ENCODE data around the gene LRRC14B.
"Not testable (repeated sequence)": the region's sequence is repeated elsewhere in the genome, so short reads cannot be mapped to it uniquely, and the experiment has no call there.

The LRRC14B gene

GRCh38 chr5:194102-194501 is 2.8 kb downstream of the LRRC14B start:
- DNase-seq = no peak

GRCh38 chr5:194603-195209 is 3.4 kb downstream of the LRRC14B start:
- no peak for DNase-seq

DNA sequence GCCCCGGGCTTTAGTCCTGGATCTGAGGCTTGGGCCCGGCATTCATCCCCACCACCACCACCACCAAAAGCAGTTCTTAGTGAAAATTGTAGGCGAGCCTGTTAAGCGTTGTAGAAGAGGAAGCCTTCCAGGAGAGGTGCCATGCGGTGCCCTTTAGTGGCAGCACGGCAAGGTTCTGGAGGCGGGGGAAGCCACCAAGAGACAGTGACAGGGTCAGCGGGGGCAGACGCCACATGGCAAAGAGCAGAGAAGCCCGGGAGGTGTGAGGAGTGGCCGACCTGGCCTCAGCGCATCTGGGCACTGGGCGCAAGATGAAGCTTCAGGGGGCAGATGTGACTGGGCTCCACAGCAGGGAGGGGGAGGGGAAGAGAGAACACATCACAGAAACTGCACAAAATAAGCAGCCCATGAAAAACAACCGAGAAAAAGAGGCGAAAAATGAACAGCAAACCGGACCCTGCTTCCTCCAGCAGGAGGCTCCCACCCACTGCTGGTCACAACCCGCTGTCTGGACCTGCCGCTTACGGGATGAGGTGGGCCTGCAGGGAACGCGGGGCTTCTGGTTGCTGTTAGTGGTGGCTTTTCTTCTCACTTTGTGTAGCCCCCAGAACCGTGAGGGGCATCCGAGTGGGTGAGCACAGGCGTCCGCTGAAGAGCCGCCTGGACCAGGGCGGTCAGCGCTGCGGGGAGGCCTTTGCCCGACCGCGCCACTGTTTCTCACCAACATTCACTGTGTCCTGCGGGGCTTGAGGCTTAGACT is 4.3 kb downstream of the LRRC14B start:
- no peak for DNase-seq

DNA sequence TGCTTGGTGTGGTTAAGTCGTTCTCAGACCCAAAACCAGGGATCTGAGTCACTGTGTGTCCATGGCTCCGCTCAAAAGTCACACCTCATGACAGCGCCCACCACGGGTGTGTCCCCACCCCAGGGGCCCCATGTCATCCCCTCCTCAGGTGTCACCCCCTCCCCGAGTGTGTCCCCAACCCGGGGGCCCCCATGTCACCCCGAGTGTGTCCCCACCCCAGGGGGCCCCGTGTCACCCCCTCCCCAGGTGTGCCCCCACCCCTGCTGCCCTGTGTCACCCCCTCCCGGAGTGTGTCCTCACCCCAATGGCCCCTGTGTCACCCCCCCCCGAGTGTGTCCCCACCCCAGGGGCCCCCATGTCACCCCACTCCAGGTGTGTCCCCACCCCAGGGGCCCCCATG is 5.1 kb downstream of the LRRC14B start:
- DNase-seq = no peak

DNA sequence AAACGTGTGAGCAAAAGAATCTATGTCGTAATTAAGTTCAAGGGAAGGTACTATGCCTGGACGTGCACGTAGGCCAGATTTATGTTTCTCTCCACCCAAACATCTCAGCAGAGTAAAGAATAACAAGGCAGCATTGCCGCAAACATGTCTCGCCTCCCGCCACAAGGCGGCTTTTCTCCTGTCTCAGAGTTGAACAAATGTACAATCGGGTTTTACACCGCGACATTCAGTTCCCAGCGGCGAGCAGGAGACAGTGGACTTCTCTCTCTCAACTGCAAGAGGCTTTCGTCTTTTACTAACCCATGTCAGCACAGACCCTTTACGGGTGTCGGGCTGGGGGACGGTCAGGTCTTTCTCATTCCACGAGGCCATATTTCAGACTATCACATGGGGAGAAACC is 5.7 kb downstream of the LRRC14B start:
- DNase-seq = not testable (repeated sequence)

DNA sequence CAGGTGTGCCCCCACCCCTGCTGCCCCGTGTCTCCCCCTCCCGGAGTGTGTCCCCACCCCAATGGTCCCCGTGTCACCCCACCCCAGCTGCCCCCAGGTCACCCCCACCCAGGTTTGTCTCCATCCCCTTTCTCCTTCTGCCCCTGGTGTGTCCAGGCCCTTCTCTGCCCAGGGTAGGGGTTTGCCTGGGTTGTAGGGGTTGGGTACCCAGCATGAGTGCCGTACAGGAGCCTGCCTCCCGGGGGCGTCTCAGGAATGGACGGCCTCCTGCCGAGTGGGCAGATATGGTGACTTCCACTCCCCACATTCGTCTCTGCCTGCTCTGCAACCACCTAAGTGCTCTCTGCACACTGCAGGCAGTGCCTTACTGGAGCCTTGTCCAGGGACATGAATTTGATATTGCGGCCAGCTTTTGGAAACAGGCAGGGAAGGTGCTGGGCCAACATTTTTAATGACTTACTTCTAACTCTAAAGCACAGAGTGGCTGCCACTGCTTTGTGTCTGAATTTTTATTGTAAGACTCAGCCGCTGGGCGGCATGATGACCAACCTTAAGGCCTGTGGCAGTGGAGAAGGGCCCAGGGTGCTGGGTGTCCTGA is 6.7 kb downstream of the LRRC14B start:
- DNase-seq = no peak

- DNase-seq = no peak
These were observed 7.4 kb downstream of the LRRC14B start for GRCh38 chr5:198516-199196.

GRCh38 chr5:199197-199949 is 8.1 kb downstream of the LRRC14B start:
- no peak for DNase-seq

DNA sequence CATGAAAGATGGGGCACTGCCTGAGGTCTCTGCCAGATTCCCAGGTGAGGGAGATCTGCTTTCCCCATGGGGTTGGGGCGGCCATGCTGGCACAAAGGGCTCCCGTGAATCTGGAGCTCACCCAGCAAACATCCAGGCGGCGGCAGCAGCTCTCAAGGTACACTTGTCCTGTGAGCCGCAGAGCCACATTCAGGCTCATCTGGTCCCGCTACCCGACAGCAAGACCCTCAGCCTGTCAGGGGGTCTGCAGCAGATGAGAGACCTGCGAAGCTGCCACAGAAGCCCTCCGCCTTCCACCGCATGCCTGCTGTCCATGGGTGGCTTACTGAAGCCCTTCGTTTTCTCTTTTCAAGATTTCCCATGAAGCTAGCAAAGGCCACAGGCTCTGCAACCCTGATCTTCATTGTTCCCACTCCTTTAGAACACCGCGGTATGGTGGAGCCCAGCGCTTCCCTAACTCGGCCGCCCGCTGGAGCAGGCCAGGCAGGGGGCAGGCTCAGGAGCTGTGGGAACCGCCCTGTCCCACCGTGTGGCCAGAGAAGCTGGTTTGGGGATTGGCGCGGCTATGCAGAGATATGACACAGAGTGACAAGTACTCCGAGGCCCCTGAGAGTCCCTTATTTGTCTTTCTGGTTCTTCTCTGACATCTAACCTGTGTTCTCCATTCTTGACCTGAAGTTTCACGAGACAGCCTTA is 8.8 kb downstream of the LRRC14B start:
- DNase-seq = no peak

DNA sequence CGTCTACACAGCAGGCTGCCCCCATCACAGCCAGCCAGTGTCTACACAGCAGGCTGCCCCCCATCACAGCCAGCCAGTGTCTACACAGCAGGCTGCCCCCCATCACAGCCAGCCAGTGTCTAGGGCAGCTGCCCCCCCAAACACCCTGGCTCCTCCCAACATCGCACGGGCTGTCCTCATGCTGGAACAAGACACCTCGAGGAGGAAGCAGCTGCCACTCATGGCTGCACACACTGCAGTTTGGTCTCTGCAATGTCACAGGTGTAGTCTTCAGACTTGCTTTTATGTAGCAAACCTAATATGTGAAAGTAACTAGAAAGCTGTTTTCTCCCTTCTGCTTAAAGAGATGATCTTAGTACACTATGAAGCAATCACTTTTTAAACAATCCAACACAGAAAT is 9.7 kb downstream of the LRRC14B start:
- DNase-seq = no peak

- no peak for DNase-seq
These were observed 10.4 kb downstream of the LRRC14B start for GRCh38 chr5:201672-202071.

DNA sequence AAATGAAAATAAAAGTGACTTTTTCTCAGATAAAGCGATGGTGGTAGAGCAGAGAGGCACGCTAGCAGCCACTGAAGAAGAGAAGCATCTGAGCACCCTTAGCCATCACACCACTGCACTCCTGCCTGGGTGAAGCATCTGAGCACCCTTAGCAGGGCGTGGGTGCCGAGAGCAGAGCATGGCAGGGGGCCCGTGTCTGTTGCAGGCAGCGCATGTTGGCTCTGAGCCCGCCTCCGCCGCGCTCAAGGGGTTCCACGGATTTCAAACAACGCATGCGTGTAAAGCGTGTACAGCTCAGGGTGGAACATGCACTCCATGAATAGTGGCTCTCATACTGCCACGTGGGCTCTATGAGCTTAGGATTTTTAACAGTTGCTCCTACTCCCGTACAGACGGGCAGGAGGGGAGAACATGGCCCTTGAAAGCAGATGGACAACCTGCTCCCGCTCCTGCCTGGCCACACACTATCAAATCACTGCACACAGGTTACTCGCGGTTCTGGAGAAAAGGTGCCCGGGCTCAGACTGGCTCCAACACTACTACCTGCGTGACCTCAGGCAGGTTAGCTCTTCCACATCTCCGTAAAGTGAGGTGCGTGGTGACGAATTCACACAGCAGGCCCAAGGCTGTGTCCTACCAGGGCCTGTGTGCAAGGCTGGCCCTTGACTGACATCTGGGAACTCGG is 12.1 kb downstream of the LRRC14B start:
- DNase-seq = no peak

DNA sequence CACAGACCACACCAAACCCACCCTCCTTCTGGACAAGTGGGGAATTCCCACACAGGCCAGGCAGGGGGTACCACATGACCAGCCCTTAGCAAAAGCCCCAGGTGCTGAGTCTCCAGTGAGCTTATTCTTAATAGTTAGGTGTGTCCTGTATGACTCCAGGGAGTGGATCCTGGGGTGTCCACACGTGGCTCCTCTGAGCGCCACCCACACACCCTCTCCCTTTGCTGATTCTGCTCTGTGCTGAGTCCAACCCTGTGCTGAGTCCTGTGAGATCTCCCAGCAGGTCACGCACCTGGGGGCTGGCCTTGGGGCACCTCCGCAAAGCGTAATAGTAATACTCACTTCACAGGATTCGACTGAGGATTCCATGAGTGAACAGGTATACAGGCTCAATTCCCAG is 12.7 kb downstream of the LRRC14B start:
- DNase-seq = no peak

DNA sequence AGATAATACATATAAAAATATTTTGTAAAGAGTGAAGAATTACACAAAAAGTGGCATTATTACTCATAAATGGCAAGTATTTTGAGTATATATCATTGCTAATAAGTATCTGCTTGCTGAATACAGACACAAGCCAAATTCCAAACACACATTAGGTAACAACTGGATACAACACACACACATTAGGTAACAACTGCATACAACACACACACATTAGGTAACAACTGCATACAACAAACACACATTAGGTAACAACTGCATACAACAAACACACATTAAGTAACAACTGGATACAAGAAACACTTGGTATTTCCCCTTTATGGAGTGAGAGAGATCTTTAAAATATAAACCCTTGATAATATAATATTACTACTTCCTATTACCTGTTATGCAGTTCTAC is 13.2 kb downstream of the LRRC14B start:
- no peak for DNase-seq

GRCh38 chr5:204966-205670 is 13.8 kb downstream of the LRRC14B start:
- no peak for DNase-seq

DNA sequence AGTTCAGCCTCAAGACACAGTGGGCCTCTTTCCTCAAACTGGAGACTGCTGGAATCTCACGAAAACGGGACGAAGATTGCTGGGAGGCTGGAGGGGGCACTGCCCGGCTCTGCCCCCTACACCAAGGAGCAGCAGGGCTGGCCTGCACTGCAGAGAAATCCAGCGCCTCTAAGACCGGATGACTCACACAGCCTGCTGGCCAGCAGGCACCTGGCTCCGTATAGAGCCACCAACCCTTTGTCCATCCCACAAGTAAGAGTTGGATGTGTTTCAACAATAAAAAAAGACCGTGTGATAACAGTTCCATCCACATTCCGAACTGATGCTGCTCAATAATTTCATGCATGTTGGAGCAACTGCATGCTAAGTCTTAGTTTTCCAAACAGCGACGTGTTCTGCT is 15.1 kb downstream of the LRRC14B start:
- DNase-seq = no peak

- no peak for DNase-seq
These were observed 15.7 kb downstream of the LRRC14B start for GRCh38 chr5:206927-207536.

DNA sequence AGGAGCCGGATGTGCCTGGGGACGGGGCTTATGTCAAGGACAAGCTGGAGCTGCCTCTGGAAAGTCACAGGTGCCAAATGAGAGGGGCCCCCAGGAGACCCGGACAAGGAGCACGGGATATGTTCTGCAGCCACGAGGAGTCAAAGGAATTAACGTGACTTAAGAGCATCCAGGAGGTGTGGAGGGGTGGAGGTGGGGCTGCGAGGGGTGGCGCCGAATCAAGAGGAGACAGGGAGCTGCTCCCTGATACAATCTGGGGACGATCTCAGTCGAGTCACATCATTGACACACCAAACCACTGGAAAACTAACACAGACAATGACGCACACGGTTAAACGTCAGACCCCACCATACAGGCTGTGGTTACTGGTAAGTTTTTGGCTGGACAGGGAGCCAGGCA is 16.3 kb downstream of the LRRC14B start:
- DNase-seq = no peak

GRCh38 chr5:208449-209114 is 17.3 kb downstream of the LRRC14B start:
- DNase-seq = no peak

GRCh38 chr5:213803-214395 is 22.6 kb downstream of the LRRC14B start:
- DNase-seq = no peak
